ENCODE measurements around the gene HIF1A. TPM values are rescaled to one million over a fixed set of nuclear protein-coding genes. Genes with fewer than 3 reads are reported as not detected.

Gene HIF1A
- total RNA-seq (ENCODE audit: low replicate concordance), result 110 and 114 TPM in 2 replicates
- long read RNA-seq, transcript HIF1A-202 (15 exons, 3,919 nt), result major isoform, 15 of 289 reads
- long read RNA-seq, partial matches to known transcripts, result 260 of 289 reads
- long read RNA-seq, other reads (novel, unspliced or antisense), result 7 of 289 reads

GRCh38 chr14:61694830-61695694 lies at the start of gene HIF1A:
HIF1A (plus strand) TSS chr14:61695513; CDS start chr14:61695805, 292 bp downstream.
- Mint-ChIP-seq H3K4me3 (peak within 1 kb of the TSS; percentile 99), H3K9me3 (no peaks in the 10 kb centered on the region), H3K27me3 (no peaks in the 10 kb centered on the region), H3K27ac (peak within 1 kb of the TSS; percentile 96), H3K36me3 (peaks cover 4% of the 10 kb centered on the region), H3K4me1 (ENCODE audit: unreplicated experiment) (peaks cover 43% of the 10 kb centered on the region)
- DNase-seq (ENCODE audit: extremely low spot score, unreplicated experiment), result peak; percentile 95
- no peak for TF ChIP-seq CTCF (conservative IDR thresholded peaks at IDR 0.05)

GRCh38 chr14:61646366-61647116 lies 48.8 kb upstream of the HIF1A start:
- DNase-seq (ENCODE audit: extremely low spot score, unreplicated experiment), result no peak
- H3K9me3 Mint-ChIP-seq, result no peaks in the 10 kb centered on the region
- peaks cover 7% of the 10 kb centered on the region for H3K4me1 Mint-ChIP-seq (ENCODE audit: unreplicated experiment)
- no peak overlapping the region for H3K27ac Mint-ChIP-seq
- no peaks in the 10 kb centered on the region for H3K36me3 Mint-ChIP-seq
- H3K27me3 Mint-ChIP-seq, result peaks cover 3% of the 10 kb centered on the region
- no peak overlapping the region for H3K4me3 Mint-ChIP-seq
- TF ChIP-seq CTCF (conservative IDR thresholded peaks at IDR 0.05), result no peak

GRCh38 chr14:61647704-61648103 lies 47.6 kb upstream of the HIF1A start:
- Mint-ChIP-seq H3K27ac (no peak overlapping the region), H3K4me3 (no peak overlapping the region), H3K36me3 (no peaks in the 10 kb centered on the region), H3K9me3 (no peaks in the 10 kb centered on the region), H3K27me3 (peaks cover 4% of the 10 kb centered on the region), H3K4me1 (ENCODE audit: unreplicated experiment) (peaks cover 9% of the 10 kb centered on the region)
- no peak for DNase-seq (ENCODE audit: extremely low spot score, unreplicated experiment)
- no peak for TF ChIP-seq CTCF (conservative IDR thresholded peaks at IDR 0.05)

GRCh38 chr14:61648377-61648776 lies 46.9 kb upstream of the HIF1A start:
- no peaks in the 10 kb centered on the region for H3K36me3 Mint-ChIP-seq
- no peak overlapping the region for H3K27ac Mint-ChIP-seq
- peaks cover 4% of the 10 kb centered on the region for H3K27me3 Mint-ChIP-seq
- H3K4me3 Mint-ChIP-seq, result no peak overlapping the region
- H3K4me1 Mint-ChIP-seq (ENCODE audit: unreplicated experiment), result peaks cover 15% of the 10 kb centered on the region
- no peaks in the 10 kb centered on the region for H3K9me3 Mint-ChIP-seq
- no peak for DNase-seq (ENCODE audit: extremely low spot score, unreplicated experiment)
- no peak for TF ChIP-seq CTCF (conservative IDR thresholded peaks at IDR 0.05)

- no peak overlapping the region for H3K4me3 Mint-ChIP-seq
- H3K36me3 Mint-ChIP-seq, result no peaks in the 10 kb centered on the region
- peaks cover 4% of the 10 kb centered on the region for H3K27me3 Mint-ChIP-seq
- H3K4me1 Mint-ChIP-seq (ENCODE audit: unreplicated experiment), result peaks cover 22% of the 10 kb centered on the region
- H3K9me3 Mint-ChIP-seq, result no peaks in the 10 kb centered on the region
- no peak for DNase-seq (ENCODE audit: extremely low spot score, unreplicated experiment)
- H3K27ac Mint-ChIP-seq, result no peak overlapping the region
- TF ChIP-seq CTCF (conservative IDR thresholded peaks at IDR 0.05), result no peak
Observed at GRCh38 chr14:61649283-61649682, 46.0 kb upstream of the HIF1A start.

All from type B pancreatic cell (in vitro differentiated cells).